ENCODE results near the gene SNRPD3.
"Not testable (repeated sequence)": the region's sequence is repeated elsewhere in the genome, so short reads cannot be mapped to it uniquely, and the experiment has no call there.

- TF ChIP-seq CTCF, POLR2A (IDR thresholded peaks at IDR 0.05): not testable (repeated sequence)
Observed at GRCh38 chr22:24621244-24621643, 65.4 kb downstream of the SNRPD3 start.
